Common myeloid progenitor, CD34-positive (primary cell): Measurements from ENCODE around the gene IDI2.

Source experiments
- CTCF ChIA-PET: fragments of 350-600 bp; sonication (Branson Sonifier 250); formaldehyde crosslinking; loops from one replicate; lab custom pipeline; 2021; ENCODE audit warnings: antibody characterized with exemption; lab: Charles Lee
- POLR2A ChIA-PET: fragments of 350-600 bp; sonication (Branson Sonifier 250); formaldehyde crosslinking; loops from one replicate; lab custom pipeline; 2021; ENCODE audit warnings: antibody characterized with exemption; lab: Charles Lee
- DNase-seq, 3 donors: peaks; one replicate each; pipeline versions ENCODE4 v3.0.0 to v3.0.0-alpha.2; 2013
- H3K27ac ChIP-seq, 2 experiments: 1 replicate in 1 of 2; 2 replicates in 1 of 2; pipeline ENCODE4 v1.7.0; 2013; ENCODE audit warnings: inconsistent platforms in 2 of 2, low read length in 2 of 2, mild to moderate bottlenecking in 2 of 2, low read depth in 1 of 2, moderate library complexity in 1 of 2; ENCODE audit not compliant: severe bottlenecking in 2 of 2, insufficient read depth in 1 of 2, poor library complexity in 1 of 2
- H3K27me3 ChIP-seq, 5 experiments: replicated peaks in 2 of 5; 1 replicate in 3 of 5; 2 replicates in 2 of 5; pipeline versions ENCODE4 v1.6.1 to v1.7.0; 2013; ENCODE audit warnings: low read length in 4 of 5, mild to moderate bottlenecking in 2 of 5, moderate library complexity in 2 of 5, inconsistent platforms in 1 of 5; ENCODE audit not compliant: insufficient read depth in 5 of 5, control insufficient read depth in 4 of 5
- H3K36me3 ChIP-seq, 4 experiments: 1 replicate in 2 of 4; 2 replicates in 2 of 4; pipeline versions ENCODE4 v1.6.1 to v1.7.0; 2013; ENCODE audit warnings: low read length in 3 of 4, control low read depth in 1 of 4, mild to moderate bottlenecking in 1 of 4; ENCODE audit not compliant: control insufficient read depth in 4 of 4, insufficient read depth in 4 of 4
- H3K4me1 ChIP-seq, 4 experiments: 1 replicate in 3 of 4; 2 replicates in 1 of 4; pipeline versions ENCODE4 v1.6.1 to v1.7.1; 2013; ENCODE audit warnings: low read length in 3 of 4, mild to moderate bottlenecking in 3 of 4, control low read depth in 1 of 4, inconsistent platforms in 1 of 4, moderate library complexity in 1 of 4; ENCODE audit not compliant: control insufficient read depth in 4 of 4, insufficient read depth in 4 of 4; ENCODE audit errors: control extremely low read depth in 1 of 4
- H3K4me3 ChIP-seq, 7 experiments: 1 replicate in 4 of 7; 2 replicates in 3 of 7; pipeline versions ENCODE4 v1.5.1 to v1.7.0; 2013; ENCODE audit warnings: mild to moderate bottlenecking in 7 of 7, low read length in 6 of 7, moderate library complexity in 6 of 7, inconsistent platforms in 2 of 7, low read depth in 2 of 7, control low read depth in 1 of 7; ENCODE audit not compliant: insufficient read depth in 4 of 7, control insufficient read depth in 1 of 7; ENCODE audit errors: extremely low read depth in 1 of 7
- H3K9me3 ChIP-seq, 5 experiments: 1 replicate in 4 of 5; 2 replicates in 1 of 5; pipeline versions ENCODE4 v1.6.1 to v1.7.1; 2013; ENCODE audit warnings: low read length in 4 of 5, mild to moderate bottlenecking in 2 of 5, inconsistent platforms in 1 of 5, low read depth in 1 of 5, moderate library complexity in 1 of 5; ENCODE audit not compliant: control insufficient read depth in 4 of 5, insufficient read depth in 2 of 5; ENCODE audit errors: control extremely low read depth in 1 of 5
- WGBS: methylation state at CpG from one replicate; pipeline ENCODE4 v1.1.5; 2013; ENCODE audit not compliant: insufficient coverage; 5-methylcytosine and 5-hydroxymethylcytosine counted together

Gene IDI2

GRCh38 chr10:1006573-1006972 is 19.1 kb downstream of the IDI2 start:
- WGBS = 96% methylated on average over 9 of the region's 9 CpGs
- CTCF ChIA-PET = interaction anchor here (0.5 kb wide), 1 partner anchor 59 kb away, joined by 3 read pairs; no protein-coding TSS in a partner anchor
- peaks cover 41 to 97% (median 80%) of the 10 kb centered on the region in 4 experiments for H3K36me3 ChIP-seq

GRCh38 chr10:1003884-1004670 is 21.6 kb downstream of the IDI2 start:
- DNase-seq = no peak
- Histone ChIP-seq H3K27me3 (no peaks in the 10 kb centered on the region), H3K4me1 (no peaks in the 10 kb centered on the region), H3K27ac (no peak overlapping the region), H3K36me3 (peaks cover 49 to 99% (median 84%) of the 10 kb centered on the region in 4 experiments), H3K4me3 (no peak overlapping the region), H3K9me3 (peaks cover 5 to 40% (median 8%) of the 10 kb centered on the region in 5 experiments)
- ChIA-PET CTCF (interaction anchor here (1.2 kb wide), 1 partner anchor 22 kb away, joined by 3 read pairs; no protein-coding TSS in a partner anchor), POLR2A (no interaction called here)
- 100% methylated on average over 9 of the region's 9 CpGs for WGBS

More at GRCh38 chr10:1006573-1006972, 19.1 kb downstream of the IDI2 start:
- H3K27me3 ChIP-seq = no peaks in the 10 kb centered on the region
- peaks cover 5 to 26% (median 7%) of the 10 kb centered on the region in 5 experiments for H3K9me3 ChIP-seq
- DNase-seq = no peak
- no peak overlapping the region for H3K4me3 ChIP-seq
- no peak overlapping the region for H3K27ac ChIP-seq
- no peaks in the 10 kb centered on the region for H3K4me1 ChIP-seq
- POLR2A ChIA-PET = interaction anchor here (0.9 kb wide), 1 partner anchor 35 kb away, joined by 4 read pairs; no protein-coding TSS in a partner anchor

DNA sequence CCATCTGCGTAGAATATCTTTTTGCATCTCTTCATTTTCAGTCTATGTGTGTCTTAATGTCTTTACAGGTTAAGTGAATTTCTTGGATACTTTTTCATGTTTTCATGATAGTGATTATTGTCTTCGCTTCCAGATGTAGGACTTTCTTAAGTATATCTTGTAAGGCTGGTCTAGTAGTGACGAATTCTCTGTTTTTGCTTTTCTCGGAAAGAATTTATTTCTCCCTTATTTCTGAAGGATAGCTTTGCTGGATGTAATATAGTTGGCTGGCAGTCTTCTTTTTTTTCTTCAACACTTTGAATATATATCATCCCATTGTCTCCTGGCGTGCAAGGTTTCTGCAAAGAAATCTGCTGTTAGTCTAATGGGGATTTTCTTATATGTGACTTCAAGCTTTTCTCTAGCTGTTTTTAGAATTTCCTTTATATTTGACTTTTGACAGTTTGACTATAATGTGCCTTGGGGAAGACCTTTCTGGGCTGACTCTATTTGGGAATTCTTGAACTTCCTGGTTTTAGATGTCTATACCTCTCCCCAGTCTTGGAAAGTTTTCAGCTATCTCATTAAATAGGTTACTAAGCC is 23.1 kb downstream of the IDI2 start:
- H3K27ac ChIP-seq = no peak overlapping the region
- no peaks in the 10 kb centered on the region for H3K27me3 ChIP-seq
- H3K36me3 ChIP-seq = peaks cover 57 to 99% (median 86%) of the 10 kb centered on the region in 4 experiments
- peaks cover 5 to 40% (median 8%) of the 10 kb centered on the region in 5 experiments for H3K9me3 ChIP-seq
- ChIA-PET CTCF (interaction anchor here (1.3 to 1.4 kb wide), 2 partner anchors 10 to 12 kb away, joined by 3 read pairs; no protein-coding TSS in a partner anchor), POLR2A (interaction anchor here (0.6 kb wide), 1 partner anchor 73 kb away, joined by 4 read pairs; no protein-coding TSS in a partner anchor)
- no CpG with 5 or more reads among the region's 5 CpGs for WGBS
- peak; percentile 51 to 77 (median 64) for DNase-seq
- peak overlapping the region in 1 of 7 experiments; percentile 19 for H3K4me3 ChIP-seq
- H3K4me1 ChIP-seq = no peaks in the 10 kb centered on the region

DNA sequence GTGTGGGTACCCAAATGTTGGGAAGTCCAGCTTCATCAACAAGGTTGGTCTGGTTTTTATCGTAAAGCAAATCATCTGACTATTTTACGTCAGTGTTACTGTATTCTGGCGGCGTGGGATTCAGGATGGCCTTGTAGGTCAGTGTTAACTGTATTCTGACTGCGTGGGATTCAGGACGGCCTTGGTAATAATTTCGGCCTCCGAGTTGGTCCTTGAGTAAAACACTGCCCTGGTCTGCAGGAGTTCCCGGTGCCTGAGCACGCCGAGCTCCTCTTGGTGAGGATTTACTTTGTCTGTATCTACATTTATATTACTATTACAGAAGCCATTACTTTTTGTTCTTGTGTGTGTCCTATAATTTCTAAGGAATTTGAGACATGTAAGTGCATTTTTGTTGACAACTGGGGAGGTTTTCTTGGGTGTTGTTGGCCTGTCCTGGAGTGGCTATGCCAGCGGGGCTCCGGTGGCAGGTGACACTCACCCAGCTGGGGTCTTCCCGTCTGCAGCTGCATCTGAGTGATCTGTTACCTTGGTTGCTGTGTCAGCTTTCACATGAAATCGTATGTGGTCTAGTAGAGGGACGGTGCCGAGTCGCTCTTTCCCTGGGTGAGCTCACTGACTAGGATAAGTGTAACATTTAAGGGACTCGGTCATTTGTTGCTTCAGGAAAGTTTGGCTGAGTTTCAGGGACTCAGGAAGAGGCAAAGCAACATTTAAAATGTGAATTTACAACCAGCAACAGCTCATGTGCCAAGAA is 28.2 kb downstream of the IDI2 start:
- H3K4me3 ChIP-seq = peak overlapping the region in 1 of 7 experiments; percentile 16
- no peak for DNase-seq
- WGBS = 93% methylated on average over 15 of the region's 19 CpGs
- POLR2A ChIA-PET = no interaction called here
- no peaks in the 10 kb centered on the region for H3K27me3 ChIP-seq
- peaks cover 1 to 22% (median 5%) of the 10 kb centered on the region in 5 experiments for H3K9me3 ChIP-seq
- CTCF ChIA-PET = interaction anchor here (1.0 kb wide), 1 partner anchor 118 kb away, joined by 3 read pairs; no protein-coding TSS in a partner anchor
- no peaks in the 10 kb centered on the region for H3K4me1 ChIP-seq
- peaks cover 35 to 91% (median 79%) of the 10 kb centered on the region in 4 experiments for H3K36me3 ChIP-seq
- H3K27ac ChIP-seq = no peak overlapping the region

GRCh38 chr10:996031-996430 is 29.6 kb downstream of the IDI2 start:
- Histone ChIP-seq H3K27me3 (no peaks in the 10 kb centered on the region), H3K27ac (no peak overlapping the region), H3K36me3 (peaks cover 28 to 79% (median 68%) of the 10 kb centered on the region in 4 experiments), H3K4me3 (no peak overlapping the region), H3K4me1 (no peaks in the 10 kb centered on the region), H3K9me3 (peaks cover 0 to 8% (median 0%) of the 10 kb centered on the region in 5 experiments)
- WGBS = 100% methylated on average over 7 of the region's 12 CpGs
- ChIA-PET CTCF (no interaction called here), POLR2A (no interaction called here)
- no peak for DNase-seq

DNA sequence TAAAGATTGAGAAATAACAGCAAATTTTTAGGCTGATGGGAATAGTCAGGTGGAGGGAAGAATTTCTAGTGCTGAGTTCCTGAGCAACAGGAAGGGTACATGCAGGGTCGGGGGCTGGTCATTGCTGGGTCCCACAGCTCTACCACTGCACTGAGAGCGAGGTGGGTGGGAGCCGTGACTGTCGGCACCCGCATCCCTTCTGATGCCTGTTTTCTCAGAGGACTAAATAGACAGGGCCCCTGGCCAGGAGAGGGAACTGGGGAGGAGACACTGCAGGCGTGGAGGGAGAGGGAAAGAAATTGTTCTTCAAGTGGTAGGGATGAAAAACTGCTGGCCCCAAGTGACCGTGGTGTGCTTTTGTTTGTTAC is 30.1 kb downstream of the IDI2 start:
- ChIA-PET POLR2A (no interaction called here), CTCF (no interaction called here)
- H3K4me1 ChIP-seq = peaks cover 0 to 3% (median 0%) of the 10 kb centered on the region in 4 experiments
- WGBS = 94% methylated on average over 7 of the region's 7 CpGs
- H3K36me3 ChIP-seq = peaks cover 23 to 79% (median 66%) of the 10 kb centered on the region in 4 experiments
- H3K9me3 ChIP-seq = peaks cover 0 to 4% (median 0%) of the 10 kb centered on the region in 5 experiments
- H3K27me3 ChIP-seq = no peaks in the 10 kb centered on the region
- H3K4me3 ChIP-seq = no peak overlapping the region
- no peak overlapping the region for H3K27ac ChIP-seq
- DNase-seq = no peak
